Bronchial epithelial cell (primary cell): ENCODE results near the gene ZBTB16. TPM values are rescaled to one million over a fixed set of nuclear protein-coding genes. Genes with fewer than 3 reads are reported as not detected.

Experiments used
- DNase-seq: peaks from one replicate; pipeline ENCODE4 v3.0.0-alpha.2; 2010; ENCODE audit warnings: low read depth
- FAIRE-seq: peaks from 2 replicates; lab custom pipeline; 2011; peaks lifted over from hg19 to GRCh38; lab: Jason Lieb, UNC
- H3K27me3 ChIP-seq: 2 replicates; pipeline ENCODE4 v1.5.1; 2011; ENCODE audit warnings: low read length; ENCODE audit not compliant: control insufficient read depth, insufficient read depth
- H3K36me3 ChIP-seq: 2 replicates; pipeline ENCODE4 v1.5.1; 2011; ENCODE audit warnings: low read length; ENCODE audit not compliant: control insufficient read depth, insufficient read depth
- H3K4me3 ChIP-seq: 2 replicates; pipeline ENCODE4 v1.5.1; 2011; ENCODE audit warnings: mild to moderate bottlenecking, low read depth, low read length, control low read depth
- CTCF ChIP-seq: IDR thresholded peaks from 2 replicates; pipeline ENCODE4 v1.5.1; 2011; ENCODE audit warnings: mild to moderate bottlenecking, moderate library complexity, low read length, control low read depth, inconsistent platforms; ENCODE audit not compliant: insufficient read depth, severe bottlenecking
- total RNA-seq: library from RNA; depleted of rRNA; stranded (reverse); fragments of >200 nt; gene quantifications from 2 replicates; pipeline ENCODE4 v1.2.1, GENCODE V29; 2014

ZBTB16 gene
- total RNA-seq, 1 donor from 2014 or later = 3.2 TPM

- no peak for TF ChIP-seq CTCF
- Histone ChIP-seq H3K4me3 (no peak overlapping the region), H3K36me3 (no peaks in the 10 kb centered on the region), H3K27me3 (peaks cover under 1% of the 10 kb centered on the region)
- FAIRE-seq = peak; percentile 79
- no peak for DNase-seq
These were observed 125.9 kb downstream of the ZBTB16 start for GRCh38 chr11:114185436-114185835.

GRCh38 chr11:114187173-114187572 is 127.7 kb downstream of the ZBTB16 start:
- H3K27me3 ChIP-seq = no peaks in the 10 kb centered on the region
- no peak overlapping the region for H3K4me3 ChIP-seq
- TF ChIP-seq CTCF = no peak
- FAIRE-seq (no peak), DNase-seq (no peak)
- no peaks in the 10 kb centered on the region for H3K36me3 ChIP-seq

GRCh38 chr11:114188851-114189570 is 129.5 kb downstream of the ZBTB16 start:
- no peak for TF ChIP-seq CTCF
- no peaks in the 10 kb centered on the region for H3K36me3 ChIP-seq
- no peak for FAIRE-seq
- no peak overlapping the region for H3K4me3 ChIP-seq
- DNase-seq = no peak
- H3K27me3 ChIP-seq = no peaks in the 10 kb centered on the region

- DNase-seq (no peak), FAIRE-seq (no peak)
- Histone ChIP-seq H3K36me3 (no peaks in the 10 kb centered on the region), H3K4me3 (no peak overlapping the region), H3K27me3 (no peaks in the 10 kb centered on the region)
- no peak for TF ChIP-seq CTCF
These were observed 131.1 kb downstream of the ZBTB16 start for GRCh38 chr11:114190630-114191029.

GRCh38 chr11:114191893-114192292 is 132.4 kb downstream of the ZBTB16 start:
- no peak for TF ChIP-seq CTCF
- Histone ChIP-seq H3K36me3 (no peaks in the 10 kb centered on the region), H3K4me3 (no peak overlapping the region), H3K27me3 (no peaks in the 10 kb centered on the region)
- FAIRE-seq (no peak), DNase-seq (no peak)
